Keratinocyte (primary cell): ENCODE measurements around the gene STBD1.

ENCODE experiments used
- EZH2 ChIP-seq: IDR thresholded peaks from one replicate; pipeline ENCODE4 v1.6.1; 2012; ENCODE audit warnings: inconsistent platforms, mild to moderate bottlenecking, low read length, moderate library complexity
- TF ChIP-seq, protein P1 (sequence below), 3 experiments: IDR thresholded peaks in 1 of 3; conservative IDR thresholded peaks in 1 of 3; optimal IDR thresholded peaks in 1 of 3; 2 replicates in 2 of 3; 3 replicates in 1 of 3; pipeline versions ENCODE3 to v1.5.1; 2011; ENCODE audit warnings: low read length in 3 of 3, mild to moderate bottlenecking in 3 of 3, moderate library complexity in 2 of 3, control low read depth in 1 of 3, inconsistent platforms in 1 of 3; ENCODE audit not compliant: insufficient read depth in 2 of 3; ENCODE audit errors: extremely low read depth in 1 of 3

DNA sequence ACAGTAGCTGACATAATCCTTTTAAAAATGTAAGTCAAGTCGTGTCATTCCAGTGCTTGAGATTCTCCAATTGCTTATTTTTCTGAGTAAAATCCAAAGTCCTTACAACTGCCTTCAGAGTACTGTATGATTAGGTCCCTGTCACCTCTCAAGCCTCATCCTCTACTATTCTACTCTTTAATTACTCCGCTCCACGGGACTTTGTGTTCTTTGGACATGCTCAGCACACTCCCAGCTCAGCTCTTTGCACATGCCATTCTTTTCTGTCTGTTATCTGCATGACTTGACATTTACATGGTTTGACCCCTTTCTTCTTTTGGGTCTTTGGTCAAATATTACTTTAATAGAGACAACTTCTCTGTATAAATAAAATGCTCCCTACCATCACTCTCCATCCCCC is 39.9 kb upstream of the STBD1 start:
- TF ChIP-seq, protein P1, sequence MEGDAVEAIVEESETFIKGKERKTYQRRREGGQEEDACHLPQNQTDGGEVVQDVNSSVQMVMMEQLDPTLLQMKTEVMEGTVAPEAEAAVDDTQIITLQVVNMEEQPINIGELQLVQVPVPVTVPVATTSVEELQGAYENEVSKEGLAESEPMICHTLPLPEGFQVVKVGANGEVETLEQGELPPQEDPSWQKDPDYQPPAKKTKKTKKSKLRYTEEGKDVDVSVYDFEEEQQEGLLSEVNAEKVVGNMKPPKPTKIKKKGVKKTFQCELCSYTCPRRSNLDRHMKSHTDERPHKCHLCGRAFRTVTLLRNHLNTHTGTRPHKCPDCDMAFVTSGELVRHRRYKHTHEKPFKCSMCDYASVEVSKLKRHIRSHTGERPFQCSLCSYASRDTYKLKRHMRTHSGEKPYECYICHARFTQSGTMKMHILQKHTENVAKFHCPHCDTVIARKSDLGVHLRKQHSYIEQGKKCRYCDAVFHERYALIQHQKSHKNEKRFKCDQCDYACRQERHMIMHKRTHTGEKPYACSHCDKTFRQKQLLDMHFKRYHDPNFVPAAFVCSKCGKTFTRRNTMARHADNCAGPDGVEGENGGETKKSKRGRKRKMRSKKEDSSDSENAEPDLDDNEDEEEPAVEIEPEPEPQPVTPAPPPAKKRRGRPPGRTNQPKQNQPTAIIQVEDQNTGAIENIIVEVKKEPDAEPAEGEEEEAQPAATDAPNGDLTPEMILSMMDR (optimal IDR thresholded peaks at IDR 0.05 in 1 of 3, IDR thresholded peaks at IDR 0.05 in 1 of 3, conservative IDR thresholded peaks at IDR 0.05 in 1 of 3; ENCODE audit: extremely low read depth in 1 of 3, insufficient read depth in 2 of 3, low read length in 3 of 3), result no peak
- TF ChIP-seq EZH2, result no peak
